OCI-LY1 (cell line): Measurements from ENCODE around the gene NUP37.

Experiments used
- CTCF ChIP-seq: fragments of 200-600 bp; sonication (generic), shearing (Covaris generic); IDR thresholded peaks from 2 replicates; pipeline ENCODE4 v1.5.1; 2017; ENCODE audit warnings: mild to moderate bottlenecking, antibody characterized with exemption, low read length, moderate library complexity, mixed read lengths
- EZH2 ChIP-seq: fragments of 200-600 bp; sonication (generic), shearing (Covaris generic); IDR thresholded peaks from 2 replicates; pipeline ENCODE4 v1.8.0; 2017; ENCODE audit warnings: borderline replicate concordance, mixed run types, mild to moderate bottlenecking, antibody characterized with exemption, low read length, moderate library complexity, mixed read lengths

DNA sequence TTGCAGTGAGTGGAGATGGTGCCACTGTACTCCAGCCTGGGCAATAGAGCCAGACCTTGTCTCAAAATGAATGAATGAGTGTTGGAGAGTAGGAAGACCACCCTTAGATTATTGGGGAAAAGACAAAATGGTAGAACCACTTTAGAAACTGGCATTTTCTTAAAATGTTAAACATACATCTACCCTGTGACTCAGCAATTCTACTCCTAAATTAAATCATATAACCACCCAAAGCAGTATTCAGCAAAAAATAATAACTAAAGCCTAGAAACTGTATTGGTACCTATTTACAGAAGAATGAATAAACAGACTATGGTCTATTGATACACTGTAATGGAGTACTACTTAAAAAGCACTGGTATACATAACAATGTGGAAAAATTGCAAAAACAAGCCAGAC is 9.1 kb downstream of the NUP37 start:
- TF ChIP-seq CTCF (no peak), EZH2 (no peak)
